ENCODE results near the gene ZNF892. TPM values are rescaled to one million over a fixed set of nuclear protein-coding genes. Genes with fewer than 3 reads are reported as not detected.
"Not testable (repeated sequence)": the region's sequence is repeated elsewhere in the genome, so short reads cannot be mapped to it uniquely, and the experiment has no call there.

ZNF892 gene
- total RNA-seq, 2 experiments from 2014 or later, result 3.6 to 4.0 TPM

GRCh38 chr2:95185197-95185596, 22.1 kb upstream of the ZNF892 start:
- H3K9me3 Mint-ChIP-seq, result peaks cover 35% of the 10 kb centered on the region
- POLR2A ChIA-PET, result no interaction called here
- CTCF ChIA-PET, result interaction anchor here (0.6 kb wide), 1 partner anchor 363 kb away, joined by 3 read pairs; no protein-coding TSS in a partner anchor
- DNase-seq, result no peak
- peaks cover 34% of the 10 kb centered on the region for H3K36me3 Mint-ChIP-seq (ENCODE audit: low read depth)
- H3K27me3 Mint-ChIP-seq, result peaks cover 4% of the 10 kb centered on the region
- no peak overlapping the region for H3K4me3 Mint-ChIP-seq
- H3K27ac Mint-ChIP-seq, result no peak overlapping the region
- no peaks in the 10 kb centered on the region for H3K4me1 Mint-ChIP-seq

DNA sequence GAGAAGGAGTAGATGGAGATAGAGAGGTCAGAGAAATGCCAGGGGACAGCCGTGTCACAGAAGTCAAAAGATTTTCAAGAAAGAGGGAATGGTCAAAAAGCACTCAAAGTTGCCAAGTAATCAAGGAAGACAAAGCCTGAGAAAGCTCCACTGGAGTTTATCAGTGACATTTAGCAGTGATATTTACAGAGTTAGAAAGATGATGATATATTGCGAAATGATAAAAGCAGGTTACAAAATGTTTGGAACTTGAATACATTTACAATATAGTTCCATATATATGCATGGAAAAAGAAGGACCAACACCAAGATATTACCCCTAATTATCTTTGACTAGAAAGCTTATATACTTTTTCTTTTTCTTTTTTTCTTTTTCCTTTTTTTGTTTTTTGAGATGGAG, 21.3 kb upstream of the ZNF892 start:
- peaks cover 27% of the 10 kb centered on the region for H3K36me3 Mint-ChIP-seq (ENCODE audit: low read depth)
- no peak overlapping the region for H3K4me3 Mint-ChIP-seq
- ChIA-PET POLR2A (no interaction called here), CTCF (no interaction called here)
- H3K27ac Mint-ChIP-seq, result no peak overlapping the region
- H3K9me3 Mint-ChIP-seq, result peaks cover 30% of the 10 kb centered on the region
- no peaks in the 10 kb centered on the region for H3K4me1 Mint-ChIP-seq
- DNase-seq, result no peak
- peaks cover 8% of the 10 kb centered on the region for H3K27me3 Mint-ChIP-seq

DNA sequence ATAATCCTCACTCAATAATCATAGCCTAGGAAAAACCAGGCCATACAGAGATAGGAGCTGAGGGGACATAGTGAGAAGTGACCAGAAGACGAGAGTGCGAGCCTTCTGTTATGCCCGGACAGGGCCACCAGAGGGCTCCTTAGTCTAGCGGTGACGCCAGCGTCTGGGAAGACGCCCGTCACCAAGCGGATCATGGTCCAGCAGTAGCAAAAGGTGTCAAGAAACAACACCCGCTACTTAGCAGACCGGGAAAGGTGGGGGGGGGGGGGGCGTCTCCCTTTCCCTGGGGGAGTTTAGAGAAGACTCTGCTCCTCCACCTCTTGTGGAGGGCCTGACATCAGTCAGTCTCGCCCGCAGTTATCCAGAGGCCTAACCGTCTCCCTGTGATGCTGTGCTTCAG, 14.4 kb upstream of the ZNF892 start:
- H3K27ac Mint-ChIP-seq; H3K4me1 Mint-ChIP-seq; H3K36me3 Mint-ChIP-seq (ENCODE audit: low read depth); H3K4me3 Mint-ChIP-seq; CTCF ChIA-PET; H3K9me3 Mint-ChIP-seq; POLR2A ChIA-PET: not testable (repeated sequence)
- peak; percentile 36 for DNase-seq
- H3K27me3 Mint-ChIP-seq, result peaks cover 14% of the 10 kb centered on the region

- Mint-ChIP-seq H3K9me3 (peaks cover 12% of the 10 kb centered on the region), H3K4me1 (peaks cover 17% of the 10 kb centered on the region), H3K27me3 (no peaks in the 10 kb centered on the region), H3K36me3 (ENCODE audit: low read depth) (peaks cover 9% of the 10 kb centered on the region), H3K27ac (no peak overlapping the region), H3K4me3 (no peak overlapping the region)
- no peak for DNase-seq
- POLR2A ChIA-PET, result no interaction called here
- CTCF ChIA-PET, result no interaction called here
These were observed 3.4 kb upstream of the ZNF892 start for GRCh38 chr2:95203911-95204310.

DNA sequence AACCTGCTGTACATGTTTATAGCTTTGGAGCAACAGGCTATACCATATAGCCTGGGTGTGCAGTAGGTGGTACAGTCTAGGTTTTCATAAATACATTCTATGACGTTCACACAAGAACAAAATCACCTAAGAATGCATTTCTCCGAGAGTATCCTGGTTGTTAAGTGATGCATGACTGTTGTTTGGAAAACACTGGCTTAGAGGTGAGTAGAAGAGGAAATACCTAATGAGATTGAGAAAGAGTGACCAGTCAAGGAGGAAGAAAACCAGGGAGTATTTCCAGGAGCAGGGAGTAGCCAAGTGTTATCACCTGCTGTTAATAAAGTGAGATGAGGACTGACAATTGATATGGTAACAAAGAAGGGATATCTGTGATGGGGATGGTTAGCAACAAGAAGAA, 2.9 kb upstream of the ZNF892 start:
- H3K9me3 Mint-ChIP-seq, result peaks cover 17% of the 10 kb centered on the region
- no peak overlapping the region for H3K27ac Mint-ChIP-seq
- peaks cover 18% of the 10 kb centered on the region for H3K4me1 Mint-ChIP-seq
- DNase-seq, result no peak
- H3K36me3 Mint-ChIP-seq (ENCODE audit: low read depth), result peaks cover 14% of the 10 kb centered on the region
- no peak overlapping the region for H3K4me3 Mint-ChIP-seq
- CTCF ChIA-PET, result no interaction called here
- POLR2A ChIA-PET, result no interaction called here
- H3K27me3 Mint-ChIP-seq, result no peaks in the 10 kb centered on the region

- H3K9me3 Mint-ChIP-seq, result peaks cover 27% of the 10 kb centered on the region
- no peaks in the 10 kb centered on the region for H3K27me3 Mint-ChIP-seq
- peaks cover 18% of the 10 kb centered on the region for H3K4me1 Mint-ChIP-seq
- H3K27ac Mint-ChIP-seq, result no peak overlapping the region
- ChIA-PET CTCF (interaction anchor here (0.6 to 1.0 kb wide), 2 partner anchors 40 to 620 kb away, joined by 3 read pairs; no protein-coding TSS in a partner anchor), POLR2A (no interaction called here)
- peak overlapping the region; percentile 85 for H3K4me3 Mint-ChIP-seq
- H3K36me3 Mint-ChIP-seq (ENCODE audit: low read depth), result peaks cover 26% of the 10 kb centered on the region
- DNase-seq, result no peak
These were observed 1.2 kb upstream of the ZNF892 start for GRCh38 chr2:95206096-95206495.

DNA sequence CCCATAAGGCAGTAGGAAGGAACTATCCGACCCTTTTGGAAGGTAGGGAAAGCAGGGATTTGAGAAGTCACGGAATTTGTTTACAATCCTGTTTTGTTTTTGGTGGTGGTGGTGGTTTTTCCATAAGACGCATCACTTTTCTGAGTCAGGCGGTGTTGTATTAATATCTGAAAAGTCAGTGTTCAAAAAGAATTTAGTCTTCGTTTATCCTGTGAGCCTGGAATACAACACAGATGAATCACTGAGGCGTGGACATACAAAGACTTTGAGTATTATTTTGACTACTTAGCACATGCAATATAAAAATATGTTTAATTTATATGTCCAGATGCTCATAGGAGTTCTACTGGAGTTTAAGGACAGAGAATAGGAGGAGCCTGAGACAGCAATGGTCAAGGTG, 785 bp downstream of the ZNF892 start:
- Mint-ChIP-seq H3K36me3 (ENCODE audit: low read depth) (peaks cover 43% of the 10 kb centered on the region), H3K27ac (peak overlapping the region; percentile 26), H3K27me3 (no peaks in the 10 kb centered on the region), H3K4me1 (peaks cover 18% of the 10 kb centered on the region), H3K4me3 (peak overlapping the region; percentile 85), H3K9me3 (peaks cover 42% of the 10 kb centered on the region)
- ChIA-PET POLR2A (no interaction called here), CTCF (no interaction called here)
- no peak for DNase-seq

- Mint-ChIP-seq H3K27me3 (no peaks in the 10 kb centered on the region), H3K36me3 (ENCODE audit: low read depth) (peaks cover 69% of the 10 kb centered on the region), H3K9me3 (peaks cover 85% of the 10 kb centered on the region), H3K4me1 (no peaks in the 10 kb centered on the region), H3K27ac (no peak overlapping the region), H3K4me3 (no peak overlapping the region)
- POLR2A ChIA-PET, result no interaction called here
- CTCF ChIA-PET, result interaction anchor here (0.9 kb wide), 1 partner anchor 11 kb away, joined by 3 read pairs; no protein-coding TSS in a partner anchor
- no peak for DNase-seq
These were observed 7.8 kb downstream of the ZNF892 start for GRCh38 chr2:95215018-95215612.

GRCh38 chr2:95220449-95220848, 13.1 kb downstream of the ZNF892 start:
- H3K27ac Mint-ChIP-seq, result no peak overlapping the region
- H3K27me3 Mint-ChIP-seq, result no peaks in the 10 kb centered on the region
- ChIA-PET CTCF (no interaction called here), POLR2A (no interaction called here)
- no peak overlapping the region for H3K4me3 Mint-ChIP-seq
- peaks cover 74% of the 10 kb centered on the region for H3K9me3 Mint-ChIP-seq
- H3K4me1 Mint-ChIP-seq, result no peaks in the 10 kb centered on the region
- no peak for DNase-seq
- H3K36me3 Mint-ChIP-seq (ENCODE audit: low read depth), result peaks cover 26% of the 10 kb centered on the region

DNA sequence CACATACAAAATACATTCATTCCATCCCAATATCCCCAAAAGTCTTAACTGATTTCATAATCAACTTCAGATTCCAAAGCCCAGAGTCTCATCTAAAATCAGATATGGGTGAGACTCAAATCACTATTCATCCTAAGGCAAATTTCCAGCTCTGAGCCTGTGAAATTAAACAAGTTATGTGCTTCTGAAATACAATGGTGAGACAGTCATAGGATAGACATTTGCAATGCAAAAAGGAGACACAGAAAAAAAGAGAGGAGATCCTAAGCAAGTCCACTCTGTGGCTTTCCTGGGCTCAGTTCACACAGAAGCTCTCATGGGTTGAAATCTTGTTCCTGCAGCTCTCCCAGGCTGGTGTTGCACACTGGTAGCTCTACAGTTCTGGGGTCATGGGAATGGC, 18.3 kb downstream of the ZNF892 start:
- Mint-ChIP-seq H3K36me3 (ENCODE audit: low read depth) (peaks cover 5% of the 10 kb centered on the region), H3K9me3 (peaks cover 40% of the 10 kb centered on the region), H3K27ac (no peak overlapping the region), H3K27me3 (no peaks in the 10 kb centered on the region), H3K4me1 (no peaks in the 10 kb centered on the region), H3K4me3 (no peak overlapping the region)
- no peak for DNase-seq
- ChIA-PET POLR2A (no interaction called here), CTCF (interaction anchor here (0.9 kb wide), 1 partner anchor 11 kb away, joined by 3 read pairs; no protein-coding TSS in a partner anchor)

DNA sequence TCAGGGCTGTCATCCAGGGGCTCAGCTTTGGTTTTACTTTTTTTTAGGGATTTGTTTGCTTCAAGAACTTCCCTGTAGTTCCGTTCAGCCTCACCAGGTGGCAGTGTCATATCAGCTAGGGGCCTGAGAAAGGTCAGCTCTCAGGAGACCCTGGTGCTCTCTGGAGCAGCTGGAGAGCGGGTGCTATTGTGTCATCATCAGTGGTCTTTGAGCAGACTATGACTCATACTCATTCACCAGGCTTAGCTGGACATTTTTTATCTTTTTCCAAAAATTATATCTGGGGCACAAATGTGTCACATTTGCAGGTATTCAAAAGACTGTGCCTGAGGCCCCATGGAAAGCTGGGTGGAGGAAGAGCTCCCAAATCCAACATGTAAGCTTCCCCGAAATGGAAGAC, 24.4 kb downstream of the ZNF892 start:
- POLR2A ChIA-PET, result no interaction called here
- H3K27me3 Mint-ChIP-seq, result no peaks in the 10 kb centered on the region

DNA sequence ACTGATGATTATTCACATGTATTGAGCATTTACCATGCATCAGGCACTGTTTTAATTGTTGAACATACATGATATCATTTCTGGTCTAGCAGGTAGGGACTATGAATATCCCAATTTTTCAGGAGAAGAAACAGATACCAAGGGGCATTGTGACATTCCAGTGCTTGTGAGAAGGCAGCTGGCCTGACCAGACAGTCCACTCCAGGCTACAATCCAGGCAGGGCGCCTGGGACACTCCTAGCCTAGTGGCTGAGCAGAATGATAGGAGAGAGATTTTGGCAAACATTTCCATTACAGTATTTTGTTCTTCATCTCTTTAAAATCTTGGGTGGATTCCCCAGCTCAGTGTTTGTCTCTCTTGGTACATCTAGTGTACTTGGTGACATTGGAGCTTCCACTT, 24.9 kb downstream of the ZNF892 start:
- ChIA-PET CTCF (interaction anchor here (1.0 to 1.4 kb wide), 2 partner anchors 44 to 110 kb away, joined by 3 to 4 read pairs; partner anchors contain the start of gene MRPS5), POLR2A (no interaction called here)
- H3K27me3 Mint-ChIP-seq, result no peaks in the 10 kb centered on the region
- no peak overlapping the region for H3K4me3 Mint-ChIP-seq
- peaks cover 12% of the 10 kb centered on the region for H3K9me3 Mint-ChIP-seq
- DNase-seq, result no peak
- no peak overlapping the region for H3K27ac Mint-ChIP-seq
- H3K36me3 Mint-ChIP-seq (ENCODE audit: low read depth), result no peaks in the 10 kb centered on the region
- H3K4me1 Mint-ChIP-seq, result no peaks in the 10 kb centered on the region

More for the DNA sequence above, 24.4 kb downstream of the ZNF892 start:
- CTCF ChIA-PET, result interaction anchor here (1.0 to 1.4 kb wide), 2 partner anchors 43 to 109 kb away, joined by 3 to 4 read pairs; partner anchors contain the start of gene MRPS5
- H3K4me3 Mint-ChIP-seq, result no peak overlapping the region
- peaks cover 12% of the 10 kb centered on the region for H3K9me3 Mint-ChIP-seq
- H3K36me3 Mint-ChIP-seq (ENCODE audit: low read depth), result no peaks in the 10 kb centered on the region
- no peaks in the 10 kb centered on the region for H3K4me1 Mint-ChIP-seq
- H3K27ac Mint-ChIP-seq, result no peak overlapping the region
- peak; percentile 17 for DNase-seq

DNA sequence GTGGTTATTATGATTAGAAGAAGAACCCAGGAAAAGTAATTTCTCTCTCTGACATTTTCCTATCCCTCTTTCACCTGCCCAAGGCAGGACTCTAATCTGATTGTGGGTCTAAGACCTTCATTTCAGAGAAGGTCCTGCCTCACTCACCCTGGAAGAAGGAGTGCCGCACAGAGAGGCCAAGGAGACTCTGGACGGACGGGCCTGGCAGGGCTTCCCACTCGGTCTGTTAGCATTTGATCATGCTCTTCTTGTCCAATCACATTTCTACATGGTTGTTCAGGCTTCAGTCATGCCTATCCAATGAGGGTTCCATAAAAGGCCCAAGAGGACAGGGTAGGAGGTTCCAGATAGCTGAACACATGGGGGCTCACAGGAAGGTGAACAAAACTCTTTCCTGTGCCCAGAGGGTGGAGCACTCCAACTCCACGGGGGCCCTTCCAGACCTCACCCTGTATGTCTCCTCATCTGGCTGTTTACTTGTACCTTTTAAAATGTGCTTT, 27.0 kb downstream of the ZNF892 start:
- H3K27ac Mint-ChIP-seq, result no peak overlapping the region
- H3K4me1 Mint-ChIP-seq, result no peaks in the 10 kb centered on the region
- CTCF ChIA-PET, result no interaction called here
- H3K36me3 Mint-ChIP-seq (ENCODE audit: low read depth), result no peaks in the 10 kb centered on the region
- POLR2A ChIA-PET, result no interaction called here
- no peak for DNase-seq
- H3K27me3 Mint-ChIP-seq, result no peaks in the 10 kb centered on the region
- no peak overlapping the region for H3K4me3 Mint-ChIP-seq
- peaks cover 18% of the 10 kb centered on the region for H3K9me3 Mint-ChIP-seq

GRCh38 chr2:95234816-95235215, 27.5 kb downstream of the ZNF892 start:
- Mint-ChIP-seq H3K27ac (no peak overlapping the region), H3K36me3 (ENCODE audit: low read depth) (no peaks in the 10 kb centered on the region), H3K4me1 (no peaks in the 10 kb centered on the region), H3K4me3 (no peak overlapping the region), H3K27me3 (no peaks in the 10 kb centered on the region), H3K9me3 (peaks cover 19% of the 10 kb centered on the region)
- no peak for DNase-seq
- POLR2A ChIA-PET, result no interaction called here
- CTCF ChIA-PET, result no interaction called here

All from activated CD4-positive, alpha-beta T cell treated with anti-CD3 and anti-CD28 coated beads, Interleukin-2, amount 10 ng/mL, durations not matched to agents 7 days and 5 days (primary cell).